K562 (cell line): Measurements from ENCODE around the gene C1orf167. TPM values are rescaled to one million over a fixed set of nuclear protein-coding genes. Genes with fewer than 3 reads are reported as not detected.

Experiments used
- ADNP ChIP-seq: fragments of 200-800 bp; sonication (Bioruptor generic); IDR thresholded peaks from 2 replicates; pipeline ENCODE4 v1.6.1; 2016; ENCODE audit warnings: missing genetic modification characterization, missing compliant biosample characterization
- BCOR ChIP-seq: fragments of 450-650 bp; IDR thresholded peaks from 2 replicates; pipeline ENCODE4 v1.6.1; 2016
- EGR1 ChIP-seq: fragments of 450-650 bp; conservative IDR thresholded peaks from 2 replicates; pipeline ENCODE4 v1.6.1; 2017; ENCODE audit warnings: mild to moderate bottlenecking
- HCFC1 ChIP-seq: IDR thresholded peaks from 2 replicates; pipeline ENCODE4 v1.6.1; 2012; ENCODE audit warnings: low read depth, low read length, improper control_type of control experiment
- KLF16 ChIP-seq: IDR thresholded peaks from 2 replicates; pipeline ENCODE4 v1.6.1; 2016; ENCODE audit warnings: antibody characterized with exemption
- MTA2 ChIP-seq: fragments of 450-650 bp; IDR thresholded peaks from 2 replicates; pipeline ENCODE4 v1.6.1; 2016; ENCODE audit warnings: low read depth
- MTF1 ChIP-seq: fragments of 250-450 bp; sonication (Bioruptor Pico); IDR thresholded peaks from 2 replicates; pipeline ENCODE4 v1.9.0; 2021; ENCODE audit warnings: moderate library complexity, mild to moderate bottlenecking, inconsistent platforms, borderline replicate concordance
- NFIX ChIP-seq: fragments of 250-450 bp; sonication (Bioruptor Pico); IDR thresholded peaks from 2 replicates; pipeline ENCODE4 v1.4.0; 2020; ENCODE audit warnings: low read depth, mild to moderate bottlenecking, moderate library complexity
- PRMT5 ChIP-seq: sonication (generic); formaldehyde crosslinking; IDR thresholded peaks from 2 replicates; pipeline ENCODE4 v1.5.0; 2020; ENCODE audit warnings: missing genetic modification reagents
- PYGO2 ChIP-seq: fragments of 450-650 bp; IDR thresholded peaks from 2 replicates; pipeline ENCODE4 v1.6.1; 2016; ENCODE audit warnings: mild to moderate bottlenecking, missing genetic modification characterization, moderate library complexity, missing compliant biosample characterization
- RFX5 ChIP-seq: IDR thresholded peaks from 2 replicates; pipeline ENCODE4 v1.6.1; 2011; ENCODE audit warnings: low read depth, mild to moderate bottlenecking, improper control_type of control experiment, low read length
- TRIM28 ChIP-seq: fragments of 450-650 bp; IDR thresholded peaks from 2 replicates; pipeline ENCODE4 v1.6.1; 2017
- YBX1 ChIP-seq: fragments of 450-650 bp; IDR thresholded peaks from 2 replicates; pipeline ENCODE4 v1.7.1; 2016; ENCODE audit warnings: mild to moderate bottlenecking
- ZNF316 ChIP-seq: fragments of 450-650 bp; IDR thresholded peaks from 2 replicates; pipeline ENCODE4 v1.6.1; 2016
- polyA plus RNA-seq, 8 experiments: library from polyadenylated mRNA; depleted of rRNA in 4 of 8; stranded (reverse) in 5 of 8; unstranded in 3 of 8; fragments of >200 nt; fragmentation: Nextera tagmentation in 2 of 8; fragmentation: Illumina TruSeq in 1 of 8; extraction: Ambion mirVana in 2 of 8; extraction: Trizol in 1 of 8; gene quantifications; 2 replicates each; pipeline versions ENCODE4 v1.2.1 to v1.2.3, GENCODE V29; 2011 to 2014; ENCODE audit warnings: inconsistent platforms in 1 of 8, missing spikeins in 1 of 8
- total RNA-seq, 7 experiments: library from RNA; depleted of rRNA in 6 of 7; stranded (reverse); fragments of >200 nt in 6 of 7; fragmentation: Illumina TruSeq in 2 of 7; extraction: Trizol in 2 of 7; gene quantifications; 2 replicates each; pipeline versions ENCODE4 v1.2.1 to v1.2.3, GENCODE V29; 2011 to 2021; ENCODE audit warnings: low replicate concordance in 1 of 7
- TF ChIP-seq, protein P1 (sequence below): sonication (generic); formaldehyde crosslinking; IDR thresholded peaks from 2 replicates; pipeline ENCODE4 v1.8.1; 2023; ENCODE audit warnings: mild to moderate bottlenecking, missing genetic modification reagents, moderate library complexity
- TF ChIP-seq, protein P2 (sequence below): fragments of 450-650 bp; IDR thresholded peaks from 2 replicates; pipeline ENCODE4 v1.6.1; 2014; ENCODE audit warnings: low read depth, mild to moderate bottlenecking, moderate library complexity, borderline replicate concordance
- TF ChIP-seq, protein P3 (sequence below): sonication (generic); formaldehyde crosslinking; IDR thresholded peaks from 2 replicates; pipeline ENCODE4 v1.9.0; 2022; ENCODE audit warnings: mild to moderate bottlenecking, missing genetic modification reagents
- TF ChIP-seq, protein P4 (sequence below): sonication (generic); formaldehyde crosslinking; IDR thresholded peaks from 2 replicates; pipeline ENCODE4 v1.8.0; 2022; ENCODE audit warnings: mild to moderate bottlenecking, missing genetic modification reagents
- TF ChIP-seq, protein P5 (sequence below): IDR thresholded peaks from 2 replicates; pipeline ENCODE4 v1.6.1; 2016; ENCODE audit warnings: missing genetic modification characterization, missing compliant biosample characterization
- TF ChIP-seq, protein P6 (sequence below): fragments of 450-650 bp; IDR thresholded peaks from 2 replicates; pipeline ENCODE4 v1.6.1; 2018; ENCODE audit warnings: mild to moderate bottlenecking, low read depth; ENCODE audit not compliant: partially characterized antibody

C1orf167 gene
- total and polyA plus RNA-seq, 9 of the 15 experiments (the other 6 are each of a cell fraction or from before 2014, with no cell fraction given) = 0.22 to 0.86 (median 0.31) TPM; not detected in 2

DNA sequence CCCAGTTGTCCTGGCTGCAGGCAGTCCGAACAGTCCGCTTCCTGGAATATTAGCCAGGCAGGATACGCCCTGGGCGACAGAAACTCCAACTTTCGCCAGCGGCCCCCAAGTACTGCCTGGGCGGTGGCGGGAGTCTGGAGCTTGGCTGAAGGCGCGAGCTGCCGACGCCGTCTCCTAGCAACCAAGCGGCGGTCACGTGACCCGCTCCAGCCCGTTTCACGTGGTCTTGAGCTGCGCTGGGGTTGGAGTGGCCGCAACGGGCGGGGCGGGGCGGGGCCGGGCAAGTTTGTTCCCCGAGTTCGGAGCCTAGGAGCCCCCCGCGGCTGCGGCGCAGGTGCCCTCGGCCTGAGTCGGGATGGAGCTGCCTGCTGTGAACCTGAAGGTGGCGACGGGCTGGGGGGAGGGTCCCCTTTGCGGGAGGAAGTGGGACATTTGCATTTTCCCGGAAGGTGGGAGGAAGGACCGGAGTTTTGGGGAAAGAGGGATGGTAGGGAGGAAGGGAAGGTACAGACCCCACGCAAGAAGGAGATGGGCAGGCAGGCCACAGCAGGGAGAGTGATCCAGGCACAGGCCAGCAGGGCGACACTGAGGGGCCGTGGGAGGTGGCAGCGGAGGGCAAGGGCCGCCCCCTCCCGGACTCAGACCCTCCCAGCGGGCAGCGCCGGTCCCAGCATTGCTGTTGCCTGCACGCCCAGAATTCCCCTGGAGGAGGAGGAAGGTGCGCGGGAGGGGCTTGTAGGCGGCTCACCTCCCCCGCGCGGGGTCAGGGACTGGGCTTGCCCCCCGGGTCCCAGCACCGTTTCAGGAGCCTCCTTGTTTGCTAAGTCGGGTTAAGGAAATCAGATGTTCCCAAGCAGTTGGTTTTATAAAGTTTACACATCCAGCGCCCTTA lies 25.9 kb upstream of the C1orf167 start, which contains the start of gene AGTRAP (continued):
- TF ChIP-seq, protein P1, sequence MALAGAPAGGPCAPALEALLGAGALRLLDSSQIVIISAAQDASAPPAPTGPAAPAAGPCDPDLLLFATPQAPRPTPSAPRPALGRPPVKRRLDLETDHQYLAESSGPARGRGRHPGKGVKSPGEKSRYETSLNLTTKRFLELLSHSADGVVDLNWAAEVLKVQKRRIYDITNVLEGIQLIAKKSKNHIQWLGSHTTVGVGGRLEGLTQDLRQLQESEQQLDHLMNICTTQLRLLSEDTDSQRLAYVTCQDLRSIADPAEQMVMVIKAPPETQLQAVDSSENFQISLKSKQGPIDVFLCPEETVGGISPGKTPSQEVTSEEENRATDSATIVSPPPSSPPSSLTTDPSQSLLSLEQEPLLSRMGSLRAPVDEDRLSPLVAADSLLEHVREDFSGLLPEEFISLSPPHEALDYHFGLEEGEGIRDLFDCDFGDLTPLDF = peak; percentile 78; the same call in 1 of the 2 replicates
- TF ChIP-seq NFIX (CRISPR knock-in tag) (no peak), TRIM28 (no peak), RFX5 (no peak), BCOR (peak; percentile 63; the same call in 1 of the 2 replicates), KLF16 (peak; percentile 36; the same call in 1 of the 2 replicates), YBX1 (no peak), ADNP (tag) (no peak), MTF1 (no peak), PYGO2 (tag) (no peak), ZNF316 (no peak), MTA2 (peak; percentile 6; the same call in 1 of the 2 replicates), PRMT5 (CRISPR knock-in tag) (no peak), EGR1 (peak; percentile 91), HCFC1 (no peak)
- TF ChIP-seq, protein P2, sequence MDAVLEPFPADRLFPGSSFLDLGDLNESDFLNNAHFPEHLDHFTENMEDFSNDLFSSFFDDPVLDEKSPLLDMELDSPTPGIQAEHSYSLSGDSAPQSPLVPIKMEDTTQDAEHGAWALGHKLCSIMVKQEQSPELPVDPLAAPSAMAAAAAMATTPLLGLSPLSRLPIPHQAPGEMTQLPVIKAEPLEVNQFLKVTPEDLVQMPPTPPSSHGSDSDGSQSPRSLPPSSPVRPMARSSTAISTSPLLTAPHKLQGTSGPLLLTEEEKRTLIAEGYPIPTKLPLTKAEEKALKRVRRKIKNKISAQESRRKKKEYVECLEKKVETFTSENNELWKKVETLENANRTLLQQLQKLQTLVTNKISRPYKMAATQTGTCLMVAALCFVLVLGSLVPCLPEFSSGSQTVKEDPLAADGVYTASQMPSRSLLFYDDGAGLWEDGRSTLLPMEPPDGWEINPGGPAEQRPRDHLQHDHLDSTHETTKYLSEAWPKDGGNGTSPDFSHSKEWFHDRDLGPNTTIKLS = no peak
- TF ChIP-seq, protein P3, sequence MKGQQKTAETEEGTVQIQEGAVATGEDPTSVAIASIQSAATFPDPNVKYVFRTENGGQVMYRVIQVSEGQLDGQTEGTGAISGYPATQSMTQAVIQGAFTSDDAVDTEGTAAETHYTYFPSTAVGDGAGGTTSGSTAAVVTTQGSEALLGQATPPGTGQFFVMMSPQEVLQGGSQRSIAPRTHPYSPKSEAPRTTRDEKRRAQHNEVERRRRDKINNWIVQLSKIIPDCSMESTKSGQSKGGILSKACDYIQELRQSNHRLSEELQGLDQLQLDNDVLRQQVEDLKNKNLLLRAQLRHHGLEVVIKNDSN (CRISPR knock-in tag) = peak; percentile 98
- TF ChIP-seq, protein P4, sequence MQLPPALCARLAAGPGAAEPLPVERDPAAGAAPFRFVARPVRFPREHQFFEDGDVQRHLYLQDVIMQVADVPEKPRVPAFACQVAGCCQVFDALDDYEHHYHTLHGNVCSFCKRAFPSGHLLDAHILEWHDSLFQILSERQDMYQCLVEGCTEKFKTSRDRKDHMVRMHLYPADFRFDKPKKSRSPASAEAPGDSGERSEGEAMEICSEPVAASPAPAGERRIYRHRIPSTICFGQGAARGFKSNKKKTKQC (CRISPR knock-in tag) = no peak
- TF ChIP-seq, protein P5, sequence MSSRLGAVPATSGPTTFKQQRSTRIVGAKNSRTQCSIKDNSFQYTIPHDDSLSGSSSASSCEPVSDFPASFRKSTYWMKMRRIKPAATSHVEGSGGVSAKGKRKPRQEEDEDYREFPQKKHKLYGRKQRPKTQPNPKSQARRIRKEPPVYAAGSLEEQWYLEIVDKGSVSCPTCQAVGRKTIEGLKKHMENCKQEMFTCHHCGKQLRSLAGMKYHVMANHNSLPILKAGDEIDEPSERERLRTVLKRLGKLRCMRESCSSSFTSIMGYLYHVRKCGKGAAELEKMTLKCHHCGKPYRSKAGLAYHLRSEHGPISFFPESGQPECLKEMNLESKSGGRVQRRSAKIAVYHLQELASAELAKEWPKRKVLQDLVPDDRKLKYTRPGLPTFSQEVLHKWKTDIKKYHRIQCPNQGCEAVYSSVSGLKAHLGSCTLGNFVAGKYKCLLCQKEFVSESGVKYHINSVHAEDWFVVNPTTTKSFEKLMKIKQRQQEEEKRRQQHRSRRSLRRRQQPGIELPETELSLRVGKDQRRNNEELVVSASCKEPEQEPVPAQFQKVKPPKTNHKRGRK (tag) = no peak
- TF ChIP-seq, protein P6, sequence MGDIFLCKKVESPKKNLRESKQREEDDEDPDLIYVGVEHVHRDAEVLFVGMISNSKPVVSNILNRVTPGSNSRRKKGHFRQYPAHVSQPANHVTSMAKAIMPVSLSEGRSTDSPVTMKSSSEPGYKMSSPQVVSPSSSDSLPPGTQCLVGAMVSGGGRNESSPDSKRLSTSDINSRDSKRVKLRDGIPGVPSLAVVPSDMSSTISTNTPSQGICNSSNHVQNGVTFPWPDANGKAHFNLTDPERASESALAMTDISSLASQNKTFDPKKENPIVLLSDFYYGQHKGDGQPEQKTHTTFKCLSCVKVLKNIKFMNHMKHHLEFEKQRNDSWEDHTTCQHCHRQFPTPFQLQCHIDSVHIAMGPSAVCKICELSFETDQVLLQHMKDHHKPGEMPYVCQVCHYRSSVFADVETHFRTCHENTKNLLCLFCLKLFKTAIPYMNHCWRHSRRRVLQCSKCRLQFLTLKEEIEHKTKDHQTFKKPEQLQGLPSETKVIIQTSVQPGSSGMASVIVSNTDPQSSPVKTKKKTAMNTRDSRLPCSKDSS = no peak
